Measurements from ENCODE around the gene DNAH10.

Gene DNAH10

GRCh38 chr12:123948401-123948795, 186.3 kb downstream of the DNAH10 start:
- no peak for DNase-seq (ENCODE audit: low read depth)

GRCh38 chr12:123948796-123949769, 187.0 kb downstream of the DNAH10 start:
- no peak for DNase-seq (ENCODE audit: low read depth)

- no peak for DNase-seq (ENCODE audit: low read depth)
Measured at GRCh38 chr12:123949770-123950165, 187.7 kb downstream of the DNAH10 start.

- DNase-seq (ENCODE audit: low read depth) = no peak
Measured at GRCh38 chr12:123950476-123951349, 188.6 kb downstream of the DNAH10 start.

GRCh38 chr12:123951467-123951866, 189.4 kb downstream of the DNAH10 start:
- no peak for DNase-seq (ENCODE audit: low read depth)

GRCh38 chr12:123952037-123952436, 189.9 kb downstream of the DNAH10 start:
- no peak for DNase-seq (ENCODE audit: low read depth)

- no peak for DNase-seq (ENCODE audit: low read depth)
Measured at GRCh38 chr12:123954647-123955350, 192.7 kb downstream of the DNAH10 start.

- no peak for DNase-seq (ENCODE audit: low read depth)
Measured at GRCh38 chr12:123956249-123956648, 194.1 kb downstream of the DNAH10 start.

GRCh38 chr12:123957196-123957595, 195.1 kb downstream of the DNAH10 start:
- no peak for DNase-seq (ENCODE audit: low read depth)

GRCh38 chr12:123958462-123958861, 196.4 kb downstream of the DNAH10 start:
- DNase-seq (ENCODE audit: low read depth) = no peak

GRCh38 chr12:123958876-123959275, 196.8 kb downstream of the DNAH10 start:
- DNase-seq (ENCODE audit: low read depth) = no peak

- no peak for DNase-seq (ENCODE audit: low read depth)
Measured at GRCh38 chr12:123960029-123960735, 198.1 kb downstream of the DNAH10 start.

GRCh38 chr12:123960856-123961255, 198.8 kb downstream of the DNAH10 start:
- DNase-seq (ENCODE audit: low read depth) = no peak

- DNase-seq (ENCODE audit: low read depth) = no peak
Measured at GRCh38 chr12:123961585-123962345, 199.7 kb downstream of the DNAH10 start.

- DNase-seq (ENCODE audit: low read depth) = no peak
Measured at GRCh38 chr12:123962513-123962912, 200.4 kb downstream of the DNAH10 start.

GRCh38 chr12:123963821-123964220, 201.7 kb downstream of the DNAH10 start:
- DNase-seq (ENCODE audit: low read depth) = no peak

- no peak for DNase-seq (ENCODE audit: low read depth)
Measured at GRCh38 chr12:123965382-123965781, 203.3 kb downstream of the DNAH10 start.

- DNase-seq (ENCODE audit: low read depth) = no peak
Measured at GRCh38 chr12:123966596-123966995, 204.5 kb downstream of the DNAH10 start.

- no peak for DNase-seq (ENCODE audit: low read depth)
Measured at GRCh38 chr12:123967121-123967586, 205.1 kb downstream of the DNAH10 start.

- no peak for DNase-seq (ENCODE audit: low read depth)
Measured at GRCh38 chr12:123971449-123971769, 209.3 kb downstream of the DNAH10 start.
